ENCODE results near the gene TDO2.

DNA sequence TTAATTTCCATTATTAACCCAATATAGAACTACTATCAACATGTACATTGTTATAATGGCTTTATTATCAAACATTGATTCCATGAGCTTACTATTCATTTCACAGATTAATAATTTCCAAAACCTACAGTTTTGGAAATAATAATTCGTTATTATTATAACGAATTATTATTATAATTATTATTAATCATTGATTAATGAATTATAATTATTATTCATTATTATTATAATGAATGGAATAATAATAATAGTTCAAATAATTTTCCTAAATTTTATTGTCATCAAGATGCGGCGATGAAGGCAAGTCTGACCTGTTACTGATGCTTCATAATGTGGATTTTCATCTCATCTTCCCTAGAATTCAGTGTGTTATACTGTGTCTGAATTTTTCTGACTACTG lies 28.1 kb downstream of the TDO2 start:
- no peak for TF ChIP-seq SP1 (IDR thresholded peaks at IDR 0.05)
- no peak for TF ChIP-seq ZNF384 (IDR thresholded peaks at IDR 0.05)
